Activated CD4-positive, alpha-beta T cell treated with anti-CD3 and anti-CD28 coated beads, Interleukin-2, Interleukin-6, amounts not matched to agents 100 ng/mL and 50 ng/mL, durations not matched to agents 16 hours and 8 hours (primary cell): Measurements from ENCODE around the gene UBAP2.
A peak's percentile ranks its signal among the peaks of the same experiment; 100 is the strongest.
"Not testable (repeated sequence)": the region's sequence is repeated elsewhere in the genome, so short reads cannot be mapped to it uniquely, and the experiment has no call there.

Experiments used
- DNase-seq: peaks from one replicate; pipeline ENCODE4 v3.0.0-alpha.2; 2020

UBAP2 gene

DNA sequence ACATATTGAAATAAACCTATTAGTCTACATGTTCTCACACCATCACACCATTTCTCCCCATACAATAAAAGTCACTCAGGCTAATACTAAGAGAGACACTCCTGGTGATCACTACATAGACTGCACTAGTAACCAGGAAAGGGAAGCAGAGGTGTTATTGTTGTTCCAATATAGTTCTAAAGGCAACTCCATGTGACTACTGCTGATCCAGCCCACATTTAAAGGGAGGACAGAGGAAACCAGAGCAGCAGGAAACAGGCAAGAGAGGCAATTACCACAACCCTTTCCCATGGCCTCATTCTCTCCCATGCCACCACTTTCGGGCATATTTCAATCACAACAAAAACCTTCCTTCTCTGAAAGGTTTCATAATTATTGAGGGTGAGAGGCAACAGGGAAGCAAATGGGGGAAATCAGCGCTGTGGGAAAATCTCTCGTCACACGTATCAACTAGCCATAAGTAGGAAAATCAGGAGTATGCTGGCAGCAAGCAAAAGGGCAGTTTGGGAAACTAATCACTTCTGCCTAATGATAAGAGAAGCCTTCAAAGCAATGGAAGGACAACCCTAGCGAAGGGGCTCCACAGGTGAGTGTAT is 1.8 kb downstream of the UBAP2 start:
- DNase-seq, result peak; percentile 30

GRCh38 chr9:34045903-34046302 is 2.8 kb downstream of the UBAP2 start:
- no peak for DNase-seq

DNA sequence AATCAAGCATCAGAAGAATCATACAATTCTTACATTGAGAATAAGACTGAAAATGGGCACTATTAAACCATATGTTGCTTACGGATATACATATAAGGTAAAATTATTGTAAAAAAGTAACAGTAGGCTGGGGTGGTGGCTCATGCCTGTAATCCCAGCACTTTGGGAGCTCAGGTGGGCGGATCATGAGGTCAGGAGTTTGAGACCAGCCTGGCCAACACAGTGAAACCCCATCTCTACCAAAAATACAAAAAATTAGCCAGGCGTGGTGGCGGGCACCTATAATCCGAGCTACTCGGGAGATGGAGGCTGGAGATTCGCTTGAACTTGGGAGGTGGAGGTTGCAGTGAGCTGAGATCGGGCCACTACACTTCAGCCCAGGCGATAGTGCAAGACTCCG is 6.6 kb downstream of the UBAP2 start:
- not testable (repeated sequence) for DNase-seq

- DNase-seq, result not testable (repeated sequence)
These were observed 9.8 kb downstream of the UBAP2 start for GRCh38 chr9:34038851-34039250.

GRCh38 chr9:34037626-34038025 is 11.1 kb downstream of the UBAP2 start:
- DNase-seq, result no peak

DNA sequence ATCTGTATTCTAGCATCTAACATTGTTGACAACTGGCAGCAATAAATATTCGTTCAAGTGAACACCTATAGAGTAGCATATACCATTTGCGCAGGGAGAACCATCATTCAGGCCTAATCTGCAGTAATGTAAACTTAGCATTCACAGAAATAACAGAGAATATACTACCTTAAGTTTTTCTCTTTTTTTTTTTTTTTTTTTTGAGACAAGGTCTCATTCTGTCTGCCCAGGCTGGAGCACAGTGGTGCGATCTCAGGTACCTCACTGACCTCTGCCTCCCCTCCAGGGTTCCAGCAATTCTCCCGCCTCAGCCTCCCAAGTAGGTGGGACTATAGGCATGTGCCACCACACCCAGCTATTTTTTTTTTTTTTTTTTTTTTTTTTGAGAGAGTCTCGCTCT is 12.1 kb downstream of the UBAP2 start:
- no peak for DNase-seq

- DNase-seq, result no peak
These were observed 13.0 kb downstream of the UBAP2 start for GRCh38 chr9:34035656-34036055.

- no peak for DNase-seq
These were observed 14.0 kb downstream of the UBAP2 start for GRCh38 chr9:34034698-34035065.

GRCh38 chr9:34032631-34033030 is 16.1 kb downstream of the UBAP2 start:
- DNase-seq, result no peak

DNA sequence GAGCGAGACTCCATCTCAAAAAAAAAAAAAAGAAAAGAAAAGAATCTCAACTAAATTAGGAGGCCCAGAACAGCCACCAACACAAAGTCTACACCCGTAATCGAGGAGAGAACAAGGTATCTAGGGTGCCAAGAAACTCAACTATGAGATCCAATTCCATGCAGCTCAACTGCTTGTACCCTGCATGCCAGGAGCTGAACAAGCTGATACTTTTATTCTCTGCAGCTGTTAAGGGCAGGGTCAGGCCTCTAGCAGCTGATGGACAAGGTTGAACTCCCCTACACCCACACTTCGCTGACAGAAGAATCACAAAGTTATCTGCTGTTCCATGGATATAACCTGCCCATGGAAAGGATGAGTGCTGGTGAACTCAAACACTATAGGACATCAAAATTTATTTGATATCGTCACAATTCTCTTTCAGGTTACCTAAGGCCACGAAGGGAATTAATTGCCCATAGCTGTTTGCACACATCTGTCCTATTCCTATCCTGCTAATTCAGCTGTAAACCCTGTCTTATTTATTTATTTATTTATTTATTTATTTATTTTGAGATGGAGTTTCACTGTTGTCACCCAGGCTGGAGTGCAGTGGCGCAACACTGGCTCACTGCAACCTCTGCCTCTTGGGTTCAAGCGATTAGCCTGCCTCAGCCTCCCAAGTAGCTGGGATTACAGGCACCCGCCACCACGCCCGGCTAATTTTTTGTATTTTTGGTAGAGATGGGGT is 20.7 kb downstream of the UBAP2 start:
- DNase-seq, result no peak

GRCh38 chr9:34025811-34026210 is 22.9 kb downstream of the UBAP2 start:
- no peak for DNase-seq

GRCh38 chr9:34025062-34025461 is 23.6 kb downstream of the UBAP2 start:
- DNase-seq, result no peak

- not testable (repeated sequence) for DNase-seq
These were observed 24.2 kb downstream of the UBAP2 start for GRCh38 chr9:34024476-34024875.

- no peak for DNase-seq
These were observed 32.5 kb downstream of the UBAP2 start for GRCh38 chr9:34016149-34016548.

DNA sequence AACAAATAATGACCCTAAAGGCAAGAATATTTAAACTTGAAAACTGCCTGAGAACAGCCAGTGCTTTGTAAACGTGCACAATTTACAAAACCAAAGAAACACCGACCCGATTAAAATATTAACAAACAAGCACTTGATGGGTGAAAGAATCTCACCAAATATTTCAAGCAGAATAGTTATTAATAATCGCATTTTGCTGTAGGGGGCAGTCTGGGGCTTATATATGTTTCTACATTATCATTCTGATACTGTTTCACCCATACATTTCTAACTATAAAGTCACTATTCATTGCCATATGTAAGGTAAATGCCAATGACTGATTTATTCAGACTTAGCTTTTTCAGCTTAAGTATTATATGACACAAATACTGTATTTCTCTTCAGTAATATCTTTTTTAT is 37.7 kb downstream of the UBAP2 start:
- DNase-seq, result no peak

DNA sequence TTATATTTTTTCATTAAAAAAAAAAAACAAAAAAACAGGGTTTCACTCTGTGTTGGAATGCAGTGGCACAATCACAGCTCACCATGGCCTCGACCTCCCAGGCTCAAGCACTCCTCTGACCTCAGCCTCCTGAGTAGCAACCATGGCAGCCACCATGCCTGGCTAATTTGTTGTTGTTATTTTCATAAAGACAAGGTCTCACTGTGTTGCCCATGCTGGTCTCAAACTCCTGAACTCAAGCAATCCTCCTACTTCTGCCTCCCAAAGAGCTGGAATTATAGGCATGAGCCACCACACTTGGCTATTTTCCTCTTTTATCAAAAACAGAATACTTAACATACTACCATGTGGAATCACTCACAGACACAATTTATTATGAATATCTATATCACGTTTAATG is 46.7 kb downstream of the UBAP2 start:
- DNase-seq, result no peak

DNA sequence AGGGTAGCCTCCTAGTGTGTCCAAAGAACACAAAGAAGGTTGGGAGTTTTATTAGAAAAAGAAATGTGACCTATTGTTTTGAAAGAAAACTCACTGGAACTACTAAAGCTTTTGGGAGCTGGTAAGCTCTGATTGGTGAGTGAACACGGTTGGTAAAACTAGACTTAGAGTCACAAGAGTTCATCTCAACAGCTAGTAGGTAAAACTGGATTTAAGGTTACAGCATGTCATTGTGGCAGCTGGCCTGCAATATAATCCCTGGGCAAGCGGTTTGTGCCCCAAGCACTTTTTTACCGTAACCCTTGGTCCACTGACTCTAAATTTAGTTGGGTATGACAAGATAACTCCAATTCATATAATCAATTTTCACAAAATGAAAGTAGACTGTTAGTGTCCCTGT is 47.4 kb downstream of the UBAP2 start:
- no peak for DNase-seq

DNA sequence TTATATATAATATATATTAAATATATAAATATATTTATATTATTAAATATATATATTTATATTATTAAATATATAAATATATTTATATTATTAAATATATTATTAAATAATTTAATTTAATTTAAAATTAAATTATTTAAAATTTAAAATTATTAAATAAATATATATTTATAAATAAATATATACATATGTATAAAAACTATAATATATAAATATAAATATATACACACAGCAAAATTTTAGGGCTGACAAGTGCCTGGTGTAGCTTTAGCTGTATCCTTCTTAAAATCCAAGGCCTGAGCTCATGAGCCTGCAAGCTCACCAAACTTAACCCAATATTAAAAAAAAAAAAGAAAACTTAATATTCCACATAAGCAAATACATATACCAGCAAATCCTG is 53.2 kb downstream of the UBAP2 start:
- no peak for DNase-seq

DNA sequence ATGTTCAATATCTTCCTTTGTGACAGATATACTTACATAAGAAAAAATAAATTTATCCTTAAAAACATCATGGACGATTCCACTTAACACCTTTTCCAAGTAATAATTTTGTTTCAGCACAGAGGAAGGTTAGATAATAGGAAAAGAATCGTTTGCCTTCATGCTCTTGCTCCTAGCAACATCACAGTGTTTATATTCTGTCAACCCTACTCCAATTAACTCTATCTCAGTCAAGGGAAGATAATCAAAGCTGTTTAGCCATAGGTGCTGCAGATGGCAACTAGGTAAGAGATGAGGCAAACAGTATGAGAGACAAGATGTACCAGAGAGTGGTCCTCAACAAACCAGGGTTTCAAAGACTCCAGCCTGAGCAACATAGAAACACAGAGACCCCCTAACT is 55.6 kb downstream of the UBAP2 start:
- no peak for DNase-seq

GRCh38 chr9:33992632-33993031 is 56.1 kb downstream of the UBAP2 start:
- no peak for DNase-seq

DNA sequence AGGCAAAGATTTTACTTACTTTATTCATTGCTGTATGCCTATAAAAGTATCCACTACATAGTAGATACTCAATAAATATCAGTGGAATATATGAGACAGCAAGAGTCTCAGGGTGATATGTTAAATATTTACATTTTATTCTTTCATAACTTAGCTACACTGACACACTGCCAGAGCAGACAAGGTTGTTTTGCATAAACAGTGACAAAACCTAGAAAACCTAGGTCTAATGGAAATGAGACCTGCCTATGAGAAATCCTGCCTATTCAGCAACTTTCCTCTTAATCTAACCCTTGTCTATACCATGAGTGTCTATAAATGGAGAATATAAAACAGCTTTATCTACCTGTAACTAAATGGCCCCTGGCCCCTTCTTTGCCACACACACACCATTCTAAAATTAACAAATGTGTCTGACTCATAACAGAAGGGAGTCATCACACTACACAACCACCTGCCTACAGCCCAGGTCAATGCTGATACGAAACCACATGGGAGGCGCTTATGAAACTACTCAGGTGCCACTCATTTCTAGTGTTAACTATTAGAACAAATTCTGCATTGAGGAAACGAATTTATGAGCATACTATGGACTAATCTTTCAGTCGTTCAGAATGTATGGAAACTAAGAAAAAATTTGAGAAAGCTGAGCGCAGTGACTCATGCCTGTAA is 60.3 kb downstream of the UBAP2 start:
- peak; percentile 74 for DNase-seq

- DNase-seq, result no peak
These were observed 72.3 kb downstream of the UBAP2 start for GRCh38 chr9:33976414-33976813.

DNA sequence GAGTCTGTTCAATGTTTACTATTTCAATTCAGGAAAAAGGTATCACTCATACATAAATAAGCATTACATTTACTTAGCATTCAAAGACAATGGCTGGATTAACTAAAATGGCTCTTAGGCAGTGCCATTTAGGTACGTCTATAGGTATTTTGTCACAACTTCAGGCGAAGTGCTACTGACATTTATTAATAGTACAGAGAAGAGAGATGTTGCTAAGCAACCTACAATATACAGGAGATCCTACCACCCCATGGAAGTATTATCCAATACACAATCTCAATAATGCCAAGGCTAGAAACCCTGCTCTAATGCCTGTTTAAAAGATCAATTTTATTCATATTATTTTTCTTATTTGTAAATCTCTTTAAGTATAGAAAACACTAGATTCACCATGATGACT is 76.0 kb downstream of the UBAP2 start:
- DNase-seq, result no peak

DNA sequence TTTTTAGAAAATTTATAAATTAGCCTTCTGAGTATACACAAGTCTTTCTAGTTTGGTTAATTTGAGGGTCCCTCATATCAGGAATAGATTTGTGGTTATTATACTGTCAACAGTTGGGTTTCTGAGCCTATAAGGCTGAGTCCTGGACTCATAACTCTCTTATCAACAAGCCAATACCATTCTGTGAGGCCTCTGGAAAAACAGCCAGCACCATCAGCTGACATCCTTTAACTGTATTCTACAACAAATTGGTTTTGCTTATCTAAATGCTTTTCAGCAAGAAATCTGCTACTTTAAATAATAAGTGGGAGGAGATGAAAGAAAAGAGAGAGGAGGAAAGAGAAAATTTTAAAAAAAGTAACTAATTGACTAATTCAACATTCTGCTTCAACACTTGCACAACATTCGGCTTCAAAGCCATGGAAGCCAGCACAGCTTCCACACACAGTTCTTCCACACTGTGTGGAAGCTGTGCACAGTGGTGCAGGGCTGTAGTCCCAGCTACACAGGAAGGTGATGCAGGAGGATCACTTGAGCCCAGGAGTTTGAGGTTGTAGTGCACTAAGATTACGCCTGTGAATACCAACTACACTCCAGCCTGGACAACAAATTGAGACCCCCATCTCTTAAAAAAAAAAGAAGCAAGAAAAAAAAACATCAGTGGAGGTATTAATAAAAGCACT is 84.5 kb downstream of the UBAP2 start:
- no peak for DNase-seq
